K562 (cell line): ENCODE data around the gene ITSN1. TPM values are rescaled to one million over a fixed set of nuclear protein-coding genes. Genes with fewer than 3 reads are reported as not detected.

ENCODE experiments used
- ATAC-seq: fragments of 200-7000 bp; cut with Tn5 transposase; 3 replicates; pipeline ENCODE4 v1.9.1; 2020; ENCODE audit warnings: moderate library complexity
- BruUV-seq: library from RNA; stranded (reverse); fragments of 400-500 nt; replicated peaks from 2 replicates; lab custom pipeline; 2021; lab: Mats Ljungman, UMichigan
- CTCF ChIA-PET: fragments of 300-600 bp; formaldehyde crosslinking; extraction: SDS; loops from one replicate; lab custom pipeline; 2021; ENCODE audit warnings: low intra/inter-chr PET ratio; lab: Yijun Ruan, JAX
- POLR2A ChIA-PET: fragments of 300-600, 350-650 bp; sonication (Branson Sonifier 250); formaldehyde crosslinking; extraction: SDS; loops from one replicate; lab custom pipeline; 2021; ENCODE audit warnings: antibody characterized with exemption, inconsistent platforms; lab: Yijun Ruan, JAX
- DNase-seq, 4 experiments: peaks; one replicate each; pipeline versions ENCODE4 v3.0.0 to v3.0.0-alpha.2; 2011 to 2018; ENCODE audit warnings: low spot score in 3 of 4, mixed read lengths in 3 of 4; ENCODE audit errors: extremely low read depth in 1 of 4
- FAIRE-seq: peaks from 2 replicates; lab custom pipeline; 2011; peaks lifted over from hg19 to GRCh38; lab: Jason Lieb, UNC
- H2AFZ ChIP-seq: 2 replicates; pipeline ENCODE4 v1.6.0; 2011; ENCODE audit warnings: low read depth, low read length, control low read depth, inconsistent platforms
- H3K27ac ChIP-seq: fragments of 200-600 bp; 3 replicates; pipeline ENCODE4 v1.8.0; 2011; ENCODE audit warnings: low read depth, mild to moderate bottlenecking, control low read depth, inconsistent platforms, low read length, moderate library complexity, mixed read lengths; ENCODE audit errors: extremely low read depth
- H3K27me3 ChIP-seq, 2 experiments: fragments of 300-600 bp in 1 of 2; 2 replicates in 1 of 2; 3 replicates in 1 of 2; pipeline versions ENCODE4 v1.6.0 to v1.8.0; 2011; ENCODE audit warnings: inconsistent platforms in 2 of 2, low read length in 2 of 2, mild to moderate bottlenecking in 1 of 2, mixed read lengths in 1 of 2, moderate library complexity in 1 of 2; ENCODE audit not compliant: control insufficient read depth in 2 of 2, insufficient read depth in 2 of 2
- H3K36me3 ChIP-seq: fragments of 300-600 bp; 3 replicates; pipeline ENCODE4 v1.8.0; 2011; ENCODE audit warnings: mild to moderate bottlenecking, low read length, inconsistent platforms; ENCODE audit not compliant: control insufficient read depth, insufficient read depth
- H3K4me1 ChIP-seq, 2 experiments: fragments of 200-600 bp in 1 of 2; replicated peaks in 1 of 2; 2 replicates in 1 of 2; 3 replicates in 1 of 2; pipeline versions ENCODE4 v1.5.1 to v1.8.0; 2011; ENCODE audit warnings: inconsistent platforms in 2 of 2, low read length in 2 of 2, mild to moderate bottlenecking in 1 of 2, mixed read lengths in 1 of 2, moderate library complexity in 1 of 2; ENCODE audit not compliant: control insufficient read depth in 2 of 2, insufficient read depth in 2 of 2
- H3K4me2 ChIP-seq: 2 replicates; pipeline ENCODE4 v1.6.1; 2011; ENCODE audit warnings: low read length, control low read depth, inconsistent platforms, mixed read lengths; ENCODE audit not compliant: insufficient read depth
- H3K4me3 ChIP-seq: fragments of 200-600 bp; sonication (generic), shearing (Covaris generic); 2 replicates; pipeline ENCODE4 v1.5.1; 2016; ENCODE audit warnings: control low read depth, inconsistent platforms
- H3K79me2 ChIP-seq: fragments of 200-600 bp; 3 replicates; pipeline ENCODE4 v1.8.0; 2011; ENCODE audit warnings: low read length, inconsistent platforms; ENCODE audit not compliant: control insufficient read depth, insufficient read depth
- H3K9ac ChIP-seq, 2 experiments: 2 replicates each; pipeline versions ENCODE4 v1.6.0 to v1.6.1; 2011; ENCODE audit warnings: low read depth in 2 of 2, low read length in 2 of 2, control low read depth in 1 of 2, inconsistent platforms in 1 of 2, mild to moderate bottlenecking in 1 of 2, mixed read lengths in 1 of 2; ENCODE audit not compliant: insufficient read depth in 1 of 2
- H3K9me1 ChIP-seq: one replicate; pipeline ENCODE4 v1.6.0; 2011; ENCODE audit warnings: inconsistent platforms, mild to moderate bottlenecking, low read length, moderate library complexity; ENCODE audit not compliant: control insufficient read depth, insufficient read depth
- H3K9me3 ChIP-seq: replicated peaks from 2 replicates; pipeline ENCODE4 v1.5.1; 2011; ENCODE audit warnings: low read depth, low read length, inconsistent platforms; ENCODE audit not compliant: control insufficient read depth, insufficient read depth
- H4K20me1 ChIP-seq: replicated peaks from 2 replicates; pipeline ENCODE4 v1.6.1; 2011; ENCODE audit warnings: low read length, inconsistent platforms, mixed read lengths; ENCODE audit not compliant: control insufficient read depth, insufficient read depth
- BDP1 ChIP-seq: IDR thresholded peaks from 3 replicates; pipeline ENCODE4 v1.6.1; 2011; ENCODE audit not compliant: insufficient read length, insufficient read depth
- DEAF1 ChIP-seq: fragments of 450-650 bp; formaldehyde crosslinking; IDR thresholded peaks from 2 replicates; pipeline ENCODE4 v1.4.0; 2020; ENCODE audit warnings: mild to moderate bottlenecking, moderate library complexity
- ETV5 ChIP-seq: sonication (generic); formaldehyde crosslinking; IDR thresholded peaks from 2 replicates; pipeline ENCODE4 v1.4.0; 2020; ENCODE audit warnings: low read depth, mild to moderate bottlenecking, missing genetic modification reagents
- GATAD2B ChIP-seq: fragments of 450-650 bp; IDR thresholded peaks from 2 replicates; pipeline ENCODE4 v1.6.1; 2017; ENCODE audit warnings: mild to moderate bottlenecking, borderline replicate concordance
- THRAP3 ChIP-seq: fragments of 450-650 bp; IDR thresholded peaks from 2 replicates; pipeline ENCODE4 v1.6.1; 2016; ENCODE audit warnings: mild to moderate bottlenecking, inconsistent platforms, borderline replicate concordance
- UBTF ChIP-seq, 2 experiments: IDR thresholded peaks; 2 replicates each; pipeline ENCODE4 v1.6.1; 2012; ENCODE audit warnings: improper control_type of control experiment in 2 of 2, low read depth in 2 of 2, low read length in 2 of 2, borderline replicate concordance in 1 of 2
- WGBS: fragments of 100-300 bp; shearing (Covaris generic); methylation state at CpG from one replicate; pipeline ENCODE4 v1.1.6; 2016; ENCODE audit warnings: low coverage, mixed read lengths; ENCODE audit not compliant: insufficient coverage; ENCODE audit errors: missing lambda C conversion rate; 5-methylcytosine and 5-hydroxymethylcytosine counted together
- in situ Hi-C: fragments of 300-500 bp; cut with MboI; formaldehyde crosslinking; loops from 4 replicates; pipeline ENCODE4 v1.15.0; 2018; ENCODE audit warnings: inconsistent platforms, mixed read lengths
- intact Hi-C: fragments of 100-400 bp; cut with micrococcal nuclease; formaldehyde crosslinking; loops from 2 replicates; pipeline ENCODE4 v1.14.2; 2022
- polyA plus RNA-seq, 8 experiments: library from polyadenylated mRNA; depleted of rRNA in 4 of 8; stranded (reverse) in 5 of 8; unstranded in 3 of 8; fragments of >200 nt; fragmentation: Nextera tagmentation in 2 of 8; fragmentation: Illumina TruSeq in 1 of 8; extraction: Ambion mirVana in 2 of 8; extraction: Trizol in 1 of 8; gene quantifications; 2 replicates each; pipeline versions ENCODE4 v1.2.1 to v1.2.3, GENCODE V29; 2011 to 2014; ENCODE audit warnings: inconsistent platforms in 1 of 8, missing spikeins in 1 of 8
- total RNA-seq, 7 experiments: library from RNA; depleted of rRNA in 6 of 7; stranded (reverse); fragments of >200 nt in 6 of 7; fragmentation: Illumina TruSeq in 2 of 7; extraction: Trizol in 2 of 7; gene quantifications; 2 replicates each; pipeline versions ENCODE4 v1.2.1 to v1.2.3, GENCODE V29; 2011 to 2021; ENCODE audit warnings: low replicate concordance in 1 of 7

ITSN1 gene
- total and polyA plus RNA-seq, 9 of the 15 experiments (the other 6 are each of a cell fraction or from before 2014, with no cell fraction given) = 1.1 to 12.6 (median 4.8) TPM

- H2AFZ ChIP-seq = no peak overlapping the region
- CTCF ChIA-PET = no interaction called here
Measured at GRCh38 chr21:33836408-33836807, 194.1 kb downstream of the ITSN1 start.

More at GRCh38 chr21:33836408-33836807, 194.1 kb downstream of the ITSN1 start:
- ATAC-seq = no peak
- Histone ChIP-seq H3K4me1 (no peaks in the 10 kb centered on the region), H3K27me3 (peaks cover 9 to 49% of the 10 kb centered on the region in 2 experiments), H3K4me3 (no peak overlapping the region), H3K9me1 (no peaks in the 10 kb centered on the region), H3K79me2 (no peaks in the 10 kb centered on the region), H4K20me1 (no peaks in the 10 kb centered on the region), H3K4me2 (no peak overlapping the region), H3K27ac (no peak overlapping the region), H3K9me3 (no peaks in the 10 kb centered on the region), H3K36me3 (no peaks in the 10 kb centered on the region), H3K9ac (no peak overlapping the region)
- BruUV-seq = no TSS peak
- in situ Hi-C loops = no loop called here
- WGBS = 42% methylated on average over 11 of the region's 11 CpGs
- intact Hi-C loops = no loop called here
- POLR2A ChIA-PET = interaction anchor here (0.6 to 1.2 kb wide), 4 partner anchors 11 to 657 kb away, joined by 3 to 4 read pairs (median 3); no protein-coding TSS in a partner anchor
- no peak for FAIRE-seq
- TF ChIP-seq UBTF (IDR thresholded peaks at IDR 0.05; ENCODE audit: borderline replicate concordance in 1 of 2, low read depth in 2 of 2, low read length in 2 of 2) (no peak), DEAF1 (CRISPR knock-in tag) (no peak), GATAD2B (no peak), ETV5 (CRISPR knock-in tag) (no peak), BDP1 (no peak), THRAP3 (no peak)
- DNase-seq = no peak
